Smooth muscle cell of the umbilical artery (primary cell): ENCODE results near the gene ZNG1C. TPM values are rescaled to one million over a fixed set of nuclear protein-coding genes. Genes with fewer than 3 reads are reported as not detected.

ENCODE experiments used
- total RNA-seq: library from RNA; depleted of rRNA; stranded (reverse); fragments of >200 nt; gene quantifications from 2 replicates; pipeline ENCODE4 v1.2.3, GENCODE V29; 2014

Gene ZNG1C
- total RNA-seq, result 22.6 and 36.8 TPM in 2 replicates

GRCh38 chr9:68241683-68242082 is at the start of gene ZNG1C:
Gene ZNG1C (plus strand): TSS chr9:68241983. CDS start chr9:68242032, 49 bp downstream.

DNA sequence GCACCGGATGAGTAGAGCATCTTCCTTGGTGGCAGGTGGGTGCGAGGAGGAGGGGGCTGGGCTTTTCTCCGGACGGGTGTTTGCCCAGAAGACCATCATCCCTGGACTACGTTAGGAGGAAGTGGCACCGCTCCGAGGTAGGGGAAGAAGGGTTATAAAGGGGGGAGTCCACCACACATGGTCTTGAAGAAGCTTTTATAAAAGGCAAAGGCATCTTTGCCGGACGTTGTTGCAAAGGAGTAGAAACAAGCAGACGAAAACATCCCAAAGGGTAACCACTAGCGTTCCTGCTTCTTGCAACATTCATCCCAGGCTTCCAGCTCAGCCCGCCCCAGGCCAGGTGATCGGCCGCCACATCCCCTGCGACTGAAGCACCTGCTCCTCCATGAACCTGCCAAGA is 60.8 kb downstream of the ZNG1C start, which contains the start of gene FOXD4L3:
Gene FOXD4L3, plus strand, starts transcription at position 301 of the 400 bp plus-strand sequence. Its CDS starts 85 bp downstream, at position 386.

Other genes starting within 250 kb of the ZNG1C start
- gene FOXD4L3, start 60.9 kb downstream of the ZNG1C start, total RNA-seq, result not detected in 2 replicates
- gene PGM5, start 114.6 kb downstream of the ZNG1C start, total RNA-seq, result 3.0 TPM in 2 replicates